DMS53 treated with DMSO at 0.1 percent for 48 hours (cell line): ENCODE data around the gene EDNRA.
"Not testable (repeated sequence)": the region's sequence is repeated elsewhere in the genome, so short reads cannot be mapped to it uniquely, and the experiment has no call there.

Experiments
- DNase-seq: peaks from one replicate; lab custom pipeline; 2025; ENCODE audit not compliant: unreplicated experiment; lab: John Stamatoyannopoulos, UW

Gene EDNRA

GRCh38 chr4:147480891-147481576 lies at the start of gene EDNRA:
EDNRA (plus strand) TSS chr4:147481097; CDS start chr4:147485682, 4,585 bp downstream.
- DNase-seq, result no peak

DNA sequence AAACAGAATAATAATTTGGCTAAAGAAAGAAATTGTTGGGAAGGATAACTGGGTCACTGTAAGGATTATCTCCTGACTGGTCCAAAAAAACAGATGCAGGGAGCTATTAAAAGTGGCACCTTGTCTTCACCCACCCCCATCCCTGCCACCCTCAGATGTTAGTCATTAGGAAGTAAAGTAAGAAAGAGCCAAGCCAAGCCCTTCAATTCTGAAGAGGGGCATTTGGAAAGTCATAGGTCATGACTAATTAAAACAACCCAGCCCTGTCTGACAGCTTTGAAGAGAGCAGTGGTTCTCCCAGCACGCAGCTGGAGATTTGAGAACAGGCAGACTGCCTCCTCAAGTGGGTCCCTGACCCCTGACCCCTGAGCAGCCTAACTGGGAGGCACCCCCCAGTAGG lies 46.5 kb upstream of the EDNRA start:
- DNase-seq, result not testable (repeated sequence)

GRCh38 chr4:147440442-147440841 lies 40.5 kb upstream of the EDNRA start:
- no peak for DNase-seq

DNA sequence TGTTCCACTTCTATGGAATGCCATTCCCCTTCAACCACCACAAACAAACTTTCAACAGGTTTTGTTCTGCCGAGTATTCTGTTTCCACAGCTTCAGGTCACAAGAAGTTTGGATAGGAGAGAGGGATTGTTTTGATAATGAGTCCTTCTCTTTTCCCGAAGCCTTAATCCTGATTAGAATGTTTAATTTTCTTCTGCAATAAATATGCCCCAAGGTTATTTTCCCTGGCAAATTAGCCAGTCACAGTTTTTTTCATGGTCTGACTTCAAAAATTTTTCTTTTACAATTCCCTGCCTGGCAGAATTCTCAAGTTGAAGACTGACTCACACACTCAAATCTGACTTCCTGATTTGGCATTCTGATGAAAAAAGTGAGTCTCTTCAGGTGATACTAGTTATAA lies 33.1 kb upstream of the EDNRA start:
- no peak for DNase-seq

- peak; percentile 42 for DNase-seq
These were observed 27.2 kb upstream of the EDNRA start for GRCh38 chr4:147453561-147454141.

GRCh38 chr4:147456706-147457105 lies 24.2 kb upstream of the EDNRA start:
- no peak for DNase-seq

- DNase-seq, result no peak
These were observed 19.7 kb upstream of the EDNRA start for GRCh38 chr4:147461161-147461560.

- no peak for DNase-seq
These were observed 17.8 kb upstream of the EDNRA start for GRCh38 chr4:147463065-147463464.

DNA sequence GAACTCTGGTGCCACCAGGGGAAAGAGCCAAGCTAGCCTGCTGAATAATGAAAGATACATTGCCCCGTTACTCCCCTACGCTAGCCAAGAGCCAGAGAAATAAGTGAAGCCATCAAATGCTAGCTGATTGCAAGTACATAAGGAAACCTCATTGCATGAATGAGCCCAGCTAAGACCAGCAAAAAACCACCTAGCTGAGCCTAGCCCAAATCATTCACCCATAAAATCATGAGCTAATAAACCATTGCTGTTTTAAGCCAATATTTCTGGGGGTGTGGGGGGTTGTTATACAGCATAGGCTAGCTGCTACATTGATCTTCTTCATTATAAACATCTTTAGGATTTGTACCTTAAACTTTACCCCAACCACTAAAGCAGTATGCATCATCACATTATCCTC lies 15.4 kb upstream of the EDNRA start:
- no peak for DNase-seq

GRCh38 chr4:147477439-147477838 lies 3.5 kb upstream of the EDNRA start:
- DNase-seq, result no peak

DNA sequence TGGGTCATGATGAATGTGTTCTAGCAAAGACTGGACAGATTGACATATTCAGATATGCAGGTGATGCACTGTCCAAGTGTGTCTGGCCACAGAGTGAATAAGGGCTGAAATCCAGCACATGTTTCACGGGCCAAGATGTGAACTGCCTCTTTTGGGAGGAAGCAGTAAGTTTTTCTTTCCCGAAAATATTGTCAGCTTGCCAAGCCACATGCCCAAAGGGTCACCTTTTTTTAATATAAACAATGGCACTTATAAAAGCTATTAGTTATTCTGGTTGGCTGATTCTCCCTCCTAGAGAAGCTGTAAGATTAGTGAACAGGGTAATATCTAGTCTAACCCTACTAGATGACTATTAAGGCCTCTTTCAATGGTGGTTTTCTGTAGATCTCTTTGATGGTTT lies 1.5 kb upstream of the EDNRA start:
- no peak for DNase-seq

DNA sequence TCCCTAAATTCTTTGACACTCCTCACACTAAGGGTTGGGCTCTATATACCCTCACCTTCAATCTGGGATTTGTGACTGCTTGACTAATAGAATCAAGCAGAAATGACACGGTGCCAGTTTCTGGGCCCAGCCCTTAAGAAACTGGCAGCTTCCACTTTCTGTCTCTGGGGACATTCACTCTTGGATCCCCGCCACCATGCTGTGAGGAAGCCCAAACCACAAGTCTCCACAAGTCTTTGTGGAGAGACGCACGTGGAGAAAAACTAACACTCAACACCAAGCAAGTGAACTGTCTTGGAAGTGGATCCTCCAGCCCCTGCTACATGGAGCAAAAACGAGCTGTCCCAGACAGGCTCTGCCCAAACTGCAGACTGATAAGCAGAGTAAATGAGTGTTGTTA lies 1.1 kb upstream of the EDNRA start:
- no peak for DNase-seq

- DNase-seq, result no peak
These were observed 401 bp upstream of the EDNRA start for GRCh38 chr4:147480502-147480890.

- DNase-seq, result no peak
These were observed 746 bp downstream of the EDNRA start for GRCh38 chr4:147481577-147482109.

GRCh38 chr4:147482281-147482680 lies 1.4 kb downstream of the EDNRA start:
- DNase-seq, result no peak

DNA sequence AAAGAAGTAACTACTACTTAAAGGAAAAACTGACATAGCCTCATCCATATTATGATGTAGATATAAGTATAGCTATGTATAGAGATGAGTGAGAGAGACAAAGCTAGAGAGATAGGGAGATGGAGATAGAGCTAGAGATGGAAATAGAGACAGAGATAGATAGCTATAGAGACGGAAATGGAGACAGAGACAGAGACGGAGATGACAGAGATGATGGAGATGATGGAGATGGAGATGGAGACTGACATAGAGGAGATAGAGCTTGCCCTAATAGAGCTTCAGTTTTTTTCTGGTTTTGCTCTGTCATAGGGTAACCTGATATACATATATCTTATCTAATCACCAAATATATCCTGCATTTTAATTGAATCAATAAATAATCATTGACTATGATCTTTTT lies 4.3 kb downstream of the EDNRA start:
- no peak for DNase-seq

DNA sequence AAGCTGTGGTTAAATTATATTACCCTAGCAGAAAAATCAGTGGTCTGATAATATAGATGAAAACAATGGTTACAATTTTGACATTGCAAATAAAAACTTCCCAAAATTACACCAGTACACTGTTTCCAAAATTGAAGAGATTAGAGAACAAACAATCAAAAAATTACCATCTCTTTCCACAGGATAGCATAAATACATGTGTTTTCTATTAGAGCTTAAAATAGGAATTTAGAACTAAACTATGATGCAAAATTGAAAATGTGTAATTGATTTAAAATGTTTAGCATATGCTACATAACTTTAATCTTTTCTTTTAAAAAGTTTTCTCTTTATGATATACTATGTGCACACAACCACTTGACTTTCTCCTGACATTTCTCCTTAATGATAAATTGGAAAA lies 6.7 kb downstream of the EDNRA start:
- no peak for DNase-seq

DNA sequence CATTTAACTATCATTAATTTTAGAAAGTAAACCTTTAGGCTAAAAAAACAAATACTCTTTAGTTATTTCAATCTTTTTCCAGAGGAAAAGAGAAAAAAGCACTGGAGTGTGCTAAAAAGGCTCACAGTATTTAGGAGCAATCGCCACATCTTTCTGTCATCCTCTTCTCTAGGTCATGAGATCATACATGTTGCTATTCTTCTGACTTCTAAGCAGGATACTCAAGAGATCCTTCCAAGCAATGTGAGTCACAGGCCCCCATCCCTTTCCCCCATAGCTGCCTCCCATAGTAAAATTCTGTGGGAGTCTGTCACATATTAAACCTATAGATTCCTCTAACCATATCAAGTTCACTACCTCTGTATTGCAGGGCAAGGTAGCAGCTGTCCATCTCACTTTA lies 7.7 kb downstream of the EDNRA start:
- no peak for DNase-seq

DNA sequence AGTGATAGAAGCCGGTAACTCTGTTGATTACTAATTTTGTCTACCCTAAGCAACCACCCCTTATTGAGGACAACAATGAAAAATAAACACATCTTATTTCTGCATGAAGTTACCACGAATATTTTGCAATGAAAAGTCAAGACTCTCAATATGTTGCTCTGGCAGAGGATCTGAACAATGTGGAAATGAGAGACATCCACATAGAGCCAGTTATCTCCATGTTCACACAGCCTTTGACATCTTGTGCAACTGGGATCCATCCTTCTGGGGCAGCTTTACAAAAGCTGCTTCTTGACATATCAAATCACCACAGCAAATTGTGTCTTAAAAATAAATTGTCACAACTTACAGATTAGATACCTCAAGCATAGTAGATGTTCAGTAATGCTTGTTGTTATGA lies 10.2 kb downstream of the EDNRA start:
- no peak for DNase-seq

DNA sequence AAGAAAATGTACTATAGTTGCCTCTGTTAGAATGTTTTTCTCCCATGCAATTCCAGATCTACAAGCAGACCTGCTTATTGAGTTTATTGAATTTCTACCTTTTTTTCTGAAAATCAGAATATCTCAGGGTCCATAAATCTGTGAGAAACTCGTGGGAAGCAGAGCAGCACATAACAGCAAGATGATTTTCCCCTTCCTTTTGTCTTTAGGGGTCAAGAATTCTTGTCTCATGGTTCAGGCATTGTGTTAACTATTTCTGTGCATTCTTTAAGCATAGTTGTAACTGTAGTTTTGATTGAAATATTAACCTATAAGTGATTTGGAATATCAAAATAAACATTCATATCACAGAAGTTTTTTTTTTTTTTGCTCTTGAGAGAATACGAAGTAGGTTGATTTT lies 11.4 kb downstream of the EDNRA start:
- DNase-seq, result no peak

DNA sequence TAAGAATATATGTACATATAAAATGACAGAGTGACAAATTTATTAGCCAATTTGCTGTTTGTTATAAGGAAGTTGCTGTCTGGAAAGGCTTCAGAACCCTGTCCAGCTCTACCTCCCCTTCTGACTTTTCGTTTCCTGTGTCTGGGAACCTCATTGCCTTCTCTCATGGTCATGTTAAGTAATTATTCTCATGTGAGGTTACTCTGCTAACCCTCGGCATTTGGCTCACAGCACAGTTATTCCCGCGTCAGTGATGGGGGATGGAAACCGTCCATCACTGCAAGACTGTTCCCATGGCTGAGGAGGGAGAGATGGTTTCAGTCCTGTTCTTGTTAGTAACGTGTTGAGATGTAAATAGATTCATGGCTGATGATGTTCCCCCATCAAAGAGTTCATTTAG lies 11.9 kb downstream of the EDNRA start:
- no peak for DNase-seq

DNA sequence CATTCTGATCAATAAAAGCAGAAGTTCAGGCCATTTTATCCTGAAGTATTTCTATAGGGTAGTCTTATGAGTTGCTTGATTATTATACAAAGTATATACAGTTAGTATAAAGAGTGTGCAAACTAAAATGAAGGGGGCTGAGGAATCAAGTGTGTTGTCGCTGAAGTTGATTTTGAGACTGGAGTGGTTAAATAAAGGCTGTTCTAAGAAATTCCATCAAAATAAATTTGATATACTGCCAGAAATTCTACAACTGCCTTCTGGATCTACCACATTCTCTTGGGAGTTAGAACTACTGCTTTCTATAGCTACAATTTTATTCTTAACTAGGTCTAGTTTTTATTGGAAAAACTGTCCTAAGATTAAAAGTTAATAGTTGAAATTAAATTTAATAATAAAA lies 12.4 kb downstream of the EDNRA start:
- no peak for DNase-seq

GRCh38 chr4:147494301-147494700 lies 13.4 kb downstream of the EDNRA start:
- no peak for DNase-seq
